Measurements from ENCODE around the gene MAP3K20. TPM values are rescaled to one million over a fixed set of nuclear protein-coding genes. Genes with fewer than 3 reads are reported as not detected.

MAP3K20 gene
- total and polyA plus RNA-seq, 2 of the 4 experiments (the other 2 are of a cell fraction), result 27.5 to 84.4 TPM

DNA sequence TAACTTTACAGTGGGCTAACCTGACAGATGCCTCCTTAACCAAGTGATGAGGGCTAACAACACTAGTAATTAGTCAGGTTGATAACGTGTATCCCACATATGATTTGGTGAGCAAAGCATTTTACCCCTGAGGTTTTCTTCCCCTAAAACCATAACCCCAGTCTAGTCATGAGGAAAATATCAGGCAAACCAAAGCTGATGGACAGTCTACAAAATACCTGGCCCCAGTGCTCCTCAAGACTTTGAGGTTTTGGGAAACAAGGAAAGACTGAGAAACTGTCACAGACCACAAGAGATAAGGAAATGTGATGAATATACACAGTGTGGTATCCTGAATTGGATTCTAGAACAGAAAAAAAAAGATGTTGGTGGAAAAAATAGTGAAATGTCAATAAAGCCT lies 28.5 kb downstream of the MAP3K20 start:
- no peak overlapping the region for H2BK20ac ChIP-seq (ENCODE audit: low read depth, low read length)
- in situ Hi-C loops (cut with MboI; ENCODE audit: low sequenced_read_pairs), result no loop called here
- no peak overlapping the region for H2BK120ac ChIP-seq (ENCODE audit: low read depth, low read length)
- H4K91ac ChIP-seq (ENCODE audit: insufficient read depth, low read depth, low read length), result no peak overlapping the region
- H3K4ac ChIP-seq (ENCODE audit: low read depth, low read length), result no peak overlapping the region
- intact Hi-C loops (cut with micrococcal nuclease), result no loop called here
- peaks cover 7% of the 10 kb centered on the region; the same call in 1 of the 2 replicates for H3K4me1 ChIP-seq (ENCODE audit: control insufficient read depth, insufficient read depth, low read length)
- no peak overlapping the region for H2BK5ac ChIP-seq (ENCODE audit: low read depth, low read length, poor library complexity, severe bottlenecking)
- ATAC-seq (ENCODE audit: low read depth) (no peak), DNase-seq (no peak)
- no peaks in the 10 kb centered on the region for H3K9me3 ChIP-seq (ENCODE audit: control insufficient read depth, insufficient read depth, low read length)
- TF ChIP-seq RFX5 (IDR thresholded peaks at IDR 0.05; ENCODE audit: low read depth, low read length) (no peak), MXI1 (IDR thresholded peaks at IDR 0.05; ENCODE audit: borderline replicate concordance, low read depth, low read length) (no peak), RAD21 (IDR thresholded peaks at IDR 0.05; ENCODE audit: low read length) (no peak), MAZ (IDR thresholded peaks at IDR 0.05; ENCODE audit: borderline replicate concordance, low read depth, low read length) (no peak), SMC3 (IDR thresholded peaks at IDR 0.05; ENCODE audit: low read depth, low read length) (no peak), BHLHE40 (IDR thresholded peaks at IDR 0.05; ENCODE audit: low read depth, low read length) (no peak)
- TF ChIP-seq, protein P1, sequence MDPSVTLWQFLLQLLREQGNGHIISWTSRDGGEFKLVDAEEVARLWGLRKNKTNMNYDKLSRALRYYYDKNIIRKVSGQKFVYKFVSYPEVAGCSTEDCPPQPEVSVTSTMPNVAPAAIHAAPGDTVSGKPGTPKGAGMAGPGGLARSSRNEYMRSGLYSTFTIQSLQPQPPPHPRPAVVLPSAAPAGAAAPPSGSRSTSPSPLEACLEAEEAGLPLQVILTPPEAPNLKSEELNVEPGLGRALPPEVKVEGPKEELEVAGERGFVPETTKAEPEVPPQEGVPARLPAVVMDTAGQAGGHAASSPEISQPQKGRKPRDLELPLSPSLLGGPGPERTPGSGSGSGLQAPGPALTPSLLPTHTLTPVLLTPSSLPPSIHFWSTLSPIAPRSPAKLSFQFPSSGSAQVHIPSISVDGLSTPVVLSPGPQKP (IDR thresholded peaks at IDR 0.05; ENCODE audit: borderline replicate concordance, low read depth, low read length), result no peak
- TF ChIP-seq, protein P2, sequence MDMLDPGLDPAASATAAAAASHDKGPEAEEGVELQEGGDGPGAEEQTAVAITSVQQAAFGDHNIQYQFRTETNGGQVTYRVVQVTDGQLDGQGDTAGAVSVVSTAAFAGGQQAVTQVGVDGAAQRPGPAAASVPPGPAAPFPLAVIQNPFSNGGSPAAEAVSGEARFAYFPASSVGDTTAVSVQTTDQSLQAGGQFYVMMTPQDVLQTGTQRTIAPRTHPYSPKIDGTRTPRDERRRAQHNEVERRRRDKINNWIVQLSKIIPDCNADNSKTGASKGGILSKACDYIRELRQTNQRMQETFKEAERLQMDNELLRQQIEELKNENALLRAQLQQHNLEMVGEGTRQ (IDR thresholded peaks at IDR 0.05; ENCODE audit: low read depth, low read length), result no peak
- no TSS peak for BruUV-seq (replicated peaks)
- no peak overlapping the region for H2AK9ac ChIP-seq (replicated peaks; ENCODE audit: low read depth, low read length, poor library complexity)
- peaks cover 3% of the 10 kb centered on the region; the same call in 1 of the 2 replicates for H3K36me3 ChIP-seq (ENCODE audit: control insufficient read depth, insufficient read depth, low read length)
- H2AK5ac ChIP-seq (ENCODE audit: low read depth, low read length), result no peak overlapping the region
- ChIA-PET CTCF (no interaction called here), POLR2A (ENCODE audit: unreplicated experiment) (no interaction called here)
- H2AFZ ChIP-seq (replicated peaks; ENCODE audit: low read length, poor library complexity), result no peak overlapping the region
- no peak overlapping the region for H3K4me2 ChIP-seq (ENCODE audit: low read depth, low read length)
- no peak overlapping the region for H3K14ac ChIP-seq (replicated peaks; ENCODE audit: low read depth, low read length)
- H3K9me1 ChIP-seq (ENCODE audit: insufficient read depth, low read length), result peaks cover 16% of the 10 kb centered on the region
- dilution Hi-C loops (cut with HindIII; ENCODE audit: low sequenced_read_pairs, unreplicated experiment), result no loop called here
- H3K27ac ChIP-seq (ENCODE audit: insufficient read depth, low read length), result no peak overlapping the region
- H3K9ac ChIP-seq (ENCODE audit: low read depth, low read length), result no peak overlapping the region
- H3K27me3 ChIP-seq (ENCODE audit: control insufficient read depth, insufficient read depth, low read length), result no peaks in the 10 kb centered on the region
- H3K79me1 ChIP-seq (ENCODE audit: low read depth in 1 of 2, low read length in 2 of 2), result peaks cover 54 to 72% of the 10 kb centered on the region in 2 experiments
- no CpG with 5 or more reads among the region's 1 CpG for WGBS, 2 experiments (ENCODE audit: extremely low coverage in 2 of 2, insufficient read length in 1 of 2)
- H3K23ac ChIP-seq (ENCODE audit: low read depth, low read length), result no peak overlapping the region
- H2BK15ac ChIP-seq (ENCODE audit: low read depth, low read length), result no peak overlapping the region
- H4K20me1 ChIP-seq (ENCODE audit: insufficient read depth, low read length), result 0 out of 2 replicates have a peak, but pooled peaks cover 4% of the 10 kb centered on the region
- no peak overlapping the region for H3K4me3 ChIP-seq (ENCODE audit: insufficient read depth, low read depth, low read length)
- no peak overlapping the region for H3K56ac ChIP-seq (ENCODE audit: extremely low read depth, insufficient read depth, low read length)
- H4K5ac ChIP-seq (ENCODE audit: low read depth, low read length), result no peak overlapping the region; the same call in 1 of the 2 replicates
- H3K18ac ChIP-seq (ENCODE audit: low read depth, low read length), result no peak overlapping the region
- H4K8ac ChIP-seq (ENCODE audit: low read depth in 2 of 2, low read length in 2 of 2), result no peak overlapping the region
